Stimulated activated CD4-positive, alpha-beta T cell treated with anti-CD3 and anti-CD28 coated beads, Interleukin-1b, Interleukin-23, amount 100 ng/mL, for 1 hour (primary cell): ENCODE results near the gene SERPINE1.

ENCODE experiments used
- DNase-seq, 2 donors: peaks; one replicate each; pipeline ENCODE4 v3.0.0-alpha.2; 2020; ENCODE audit warnings: low read depth in 2 of 2

Gene SERPINE1

DNA sequence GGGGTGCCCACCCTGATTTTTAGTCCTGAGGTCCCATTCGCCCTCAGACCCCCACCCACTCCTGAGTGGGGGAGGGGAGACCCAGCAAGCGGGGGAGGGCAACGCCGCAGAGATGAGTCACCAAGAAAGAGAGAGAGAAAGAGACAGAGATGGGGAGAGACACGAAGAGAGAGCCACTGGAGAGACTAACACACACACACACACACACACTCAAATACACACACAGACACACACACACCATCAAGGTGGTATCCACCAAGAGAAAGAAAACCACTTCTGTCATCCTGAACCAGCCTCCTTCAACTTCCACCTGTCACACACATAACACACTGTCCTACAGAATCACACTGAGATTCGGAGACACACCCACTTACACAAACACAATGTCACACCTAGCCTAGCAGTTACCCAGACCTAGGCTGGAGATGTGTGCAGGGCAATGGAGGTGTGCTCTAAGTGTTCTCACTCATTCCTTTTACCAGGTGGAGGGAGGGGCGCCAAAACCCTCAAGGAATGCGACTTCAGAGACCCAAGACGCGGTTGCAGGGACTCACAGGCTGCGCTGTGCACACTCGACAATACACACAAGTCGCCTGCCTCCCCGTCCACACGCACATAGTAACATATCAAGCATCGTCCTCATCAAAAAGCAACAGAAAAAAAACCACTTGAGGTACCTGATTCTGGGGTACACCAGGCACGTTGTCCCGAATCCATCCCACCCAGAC lies 42.4 kb downstream of the SERPINE1 start:
- DNase-seq = no peak

DNA sequence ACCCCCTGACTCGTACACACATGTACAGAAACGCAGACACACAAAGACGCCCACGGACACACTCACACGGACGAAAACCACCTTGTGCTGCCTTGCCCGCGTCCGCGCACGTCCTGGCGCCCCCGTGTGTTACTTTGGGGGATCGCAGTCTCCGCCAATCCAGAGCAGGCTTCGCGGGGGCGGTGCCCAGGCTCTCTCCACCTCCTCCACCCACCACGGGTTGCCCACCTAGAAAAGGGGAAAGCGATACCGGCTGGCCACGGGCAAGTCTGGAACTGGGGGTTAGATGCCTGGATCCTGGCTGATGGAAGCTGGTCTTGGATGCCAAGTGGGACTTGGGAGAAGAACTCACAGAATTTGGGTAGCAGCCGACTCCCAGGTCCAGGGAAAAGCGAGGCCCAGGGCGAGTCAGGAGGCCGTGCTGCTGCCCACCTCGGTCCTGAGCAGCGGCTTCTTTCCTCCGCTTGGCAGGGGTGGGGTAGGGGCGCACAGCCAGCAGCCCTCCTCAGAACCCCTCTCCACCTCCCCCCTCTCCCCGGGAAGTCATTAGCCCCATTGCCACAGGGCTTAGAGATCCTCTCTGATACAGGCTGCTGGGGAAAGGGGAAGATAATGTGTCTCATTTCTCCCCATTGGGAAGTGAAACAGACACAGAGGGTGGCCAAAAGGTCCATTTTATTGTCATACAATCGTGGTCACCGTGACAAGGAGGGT lies 43.1 kb downstream of the SERPINE1 start:
- DNase-seq = peak; percentile 63 to 79

DNA sequence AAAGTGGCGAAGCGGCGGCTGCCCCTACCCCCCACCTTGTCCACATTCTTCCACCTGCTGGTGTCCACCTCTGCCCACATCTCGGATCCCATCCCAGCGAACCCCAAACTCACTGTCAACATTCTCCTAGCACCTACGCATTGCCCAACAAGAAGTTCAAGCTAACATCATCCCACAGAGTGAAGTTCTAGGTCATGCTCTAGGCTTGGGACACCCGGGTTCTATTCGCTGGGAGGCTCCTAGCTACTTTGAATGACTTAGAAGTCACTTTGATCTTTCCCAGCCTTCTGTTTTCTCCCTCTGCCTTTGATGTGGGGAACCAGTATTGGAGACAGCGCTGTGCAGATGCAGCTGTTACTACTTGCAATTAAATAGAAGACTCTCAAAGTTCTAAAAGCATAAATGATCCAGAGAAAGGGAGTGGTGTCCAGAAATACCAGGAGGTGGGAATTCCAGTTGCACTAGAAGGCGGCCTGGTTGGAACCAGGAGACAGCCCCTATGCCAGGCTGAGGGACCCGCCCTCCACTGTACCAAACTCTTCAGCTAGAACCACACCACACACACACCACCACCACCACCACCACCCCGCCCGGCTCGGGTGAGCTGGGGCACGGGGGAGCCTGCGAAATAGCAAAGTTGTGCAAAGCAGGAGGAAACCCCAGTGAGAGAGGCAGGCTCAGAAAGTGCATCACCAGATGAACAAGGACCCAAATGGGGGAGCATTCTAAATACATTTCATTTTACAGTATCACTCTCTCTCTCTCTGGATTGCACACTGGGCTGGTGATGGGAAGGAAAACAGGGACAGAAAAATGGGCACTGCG lies 43.9 kb downstream of the SERPINE1 start:
- no peak for DNase-seq

DNA sequence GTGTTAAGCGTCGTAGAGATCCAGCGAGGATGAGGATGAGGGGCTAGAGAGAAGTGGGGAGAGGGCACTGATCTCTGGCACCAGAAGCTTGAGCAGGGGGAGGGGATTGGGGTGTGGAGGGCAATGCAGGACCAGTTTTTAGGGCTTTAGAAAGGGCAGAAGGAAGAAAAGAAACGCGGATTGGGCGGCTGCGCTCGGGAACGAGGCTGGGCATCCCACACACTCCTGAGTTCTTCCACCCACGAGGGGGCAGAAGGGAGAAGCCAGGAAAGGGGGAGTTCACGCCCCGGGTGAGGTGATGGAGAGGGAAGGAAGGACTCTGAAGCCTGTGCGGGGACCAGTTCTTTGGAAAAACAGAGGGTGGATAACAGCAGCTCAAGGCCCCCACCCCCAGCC lies 44.5 kb downstream of the SERPINE1 start:
- no peak for DNase-seq

DNA sequence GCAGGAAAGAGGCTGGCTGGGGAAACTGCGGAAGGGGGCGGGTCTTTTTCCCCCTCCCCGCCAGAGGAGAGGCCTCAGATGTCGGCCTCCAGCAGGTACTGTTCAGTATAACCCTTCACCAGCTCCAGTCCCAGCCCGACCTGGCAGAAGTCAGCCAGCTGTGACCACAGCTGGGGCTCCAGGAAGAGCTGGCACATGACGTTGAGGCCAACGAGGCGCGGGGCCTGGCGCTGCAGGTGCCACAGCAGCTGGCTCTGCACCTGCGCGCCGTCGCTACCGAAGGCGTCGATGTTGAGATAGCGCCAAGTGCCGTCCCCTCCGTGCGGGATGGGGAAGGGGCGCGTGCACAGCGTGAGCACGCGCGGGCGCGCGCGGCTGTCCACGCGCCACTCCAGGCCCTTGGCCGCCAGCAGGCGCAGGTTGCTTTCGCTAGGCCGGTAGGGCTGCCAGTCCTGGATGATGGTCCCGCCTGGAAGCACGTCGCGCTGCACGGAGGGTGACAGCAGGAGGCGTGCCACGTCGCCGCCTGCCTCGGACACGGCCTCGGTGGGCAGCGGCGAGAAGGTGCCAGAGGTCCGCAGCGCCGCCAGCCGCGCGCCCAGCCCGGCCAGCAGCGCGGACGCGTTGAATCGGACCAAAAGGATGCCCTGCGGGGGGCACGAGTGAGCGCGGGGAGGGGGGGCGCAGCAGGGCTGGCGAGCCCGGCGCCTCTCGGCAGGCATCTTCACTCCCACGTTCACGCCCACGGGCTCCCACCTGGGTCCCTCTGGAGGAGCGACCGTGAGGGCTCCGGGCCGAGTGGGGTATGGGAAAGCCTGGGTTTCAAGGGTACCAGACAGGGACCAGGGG lies 45.3 kb downstream of the SERPINE1 start:
- no peak for DNase-seq

DNA sequence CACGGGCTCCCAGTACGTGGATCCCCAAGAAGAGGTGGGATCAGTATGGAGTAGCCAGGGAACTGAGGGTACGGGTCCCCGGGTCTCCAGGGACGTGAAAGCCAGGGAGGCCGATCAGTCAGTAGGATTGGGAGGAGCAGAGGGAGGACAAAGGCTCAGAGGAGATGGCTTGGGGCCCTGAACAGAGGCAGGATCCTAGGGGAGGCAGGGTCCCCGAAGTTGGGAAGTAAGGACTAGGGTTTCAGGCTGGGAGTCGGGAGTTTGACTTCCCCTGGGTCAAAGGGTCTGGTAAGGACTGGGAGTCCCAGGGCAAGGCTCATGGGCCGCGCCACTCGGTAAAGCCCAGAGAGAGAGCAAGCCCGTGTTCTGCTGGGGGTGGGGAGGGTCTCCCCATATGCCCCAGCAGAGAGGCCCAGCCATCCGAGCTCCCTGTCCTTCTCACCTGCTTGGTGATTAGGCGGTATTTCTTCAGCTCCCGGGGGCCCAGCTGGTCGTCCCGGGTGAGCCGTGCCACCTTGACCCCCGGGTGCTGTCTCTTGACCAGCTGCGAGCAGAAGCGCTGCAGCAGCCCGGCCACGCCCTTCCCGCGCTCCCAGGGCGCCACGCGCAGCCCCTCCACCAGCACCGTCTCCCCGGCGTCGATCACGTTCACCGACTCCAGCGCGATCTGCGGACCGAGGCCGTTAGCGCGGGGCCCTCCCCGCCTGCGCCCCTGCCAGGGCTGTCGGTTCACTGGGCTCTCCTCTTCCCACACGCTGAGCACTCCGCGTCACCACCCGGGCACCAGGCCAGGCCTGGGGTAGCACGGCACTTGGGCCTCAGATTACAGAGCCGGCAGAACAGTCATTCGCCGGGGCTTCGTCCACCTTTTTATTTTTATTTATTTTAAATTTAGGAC lies 46.2 kb downstream of the SERPINE1 start:
- DNase-seq = no peak

DNA sequence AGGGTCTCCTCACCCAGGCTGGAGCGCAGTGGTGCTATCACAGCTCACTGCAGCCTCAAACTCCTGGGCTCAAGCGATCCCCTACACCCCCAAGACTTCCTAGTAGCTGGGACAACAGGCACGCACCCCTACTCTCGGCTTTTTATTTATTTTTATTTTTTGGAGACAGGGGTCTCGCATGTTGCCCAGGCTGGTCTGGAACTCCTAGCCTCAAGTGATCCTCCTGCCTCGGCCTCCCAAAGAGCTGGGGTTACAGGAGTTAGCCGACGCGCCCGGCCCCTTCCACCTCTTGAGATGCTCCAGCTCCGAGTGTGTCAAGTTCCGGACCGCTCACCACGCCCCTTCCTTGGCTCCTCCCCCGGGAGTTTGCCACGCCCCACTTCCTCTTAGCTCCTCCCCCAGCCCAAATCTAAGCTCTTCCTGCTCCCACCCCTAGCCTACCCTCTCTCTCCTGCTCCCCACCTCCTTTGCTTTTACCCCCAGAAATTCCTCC lies 46.9 kb downstream of the SERPINE1 start:
- DNase-seq = peak in 1 of 2 donors; percentile 47

DNA sequence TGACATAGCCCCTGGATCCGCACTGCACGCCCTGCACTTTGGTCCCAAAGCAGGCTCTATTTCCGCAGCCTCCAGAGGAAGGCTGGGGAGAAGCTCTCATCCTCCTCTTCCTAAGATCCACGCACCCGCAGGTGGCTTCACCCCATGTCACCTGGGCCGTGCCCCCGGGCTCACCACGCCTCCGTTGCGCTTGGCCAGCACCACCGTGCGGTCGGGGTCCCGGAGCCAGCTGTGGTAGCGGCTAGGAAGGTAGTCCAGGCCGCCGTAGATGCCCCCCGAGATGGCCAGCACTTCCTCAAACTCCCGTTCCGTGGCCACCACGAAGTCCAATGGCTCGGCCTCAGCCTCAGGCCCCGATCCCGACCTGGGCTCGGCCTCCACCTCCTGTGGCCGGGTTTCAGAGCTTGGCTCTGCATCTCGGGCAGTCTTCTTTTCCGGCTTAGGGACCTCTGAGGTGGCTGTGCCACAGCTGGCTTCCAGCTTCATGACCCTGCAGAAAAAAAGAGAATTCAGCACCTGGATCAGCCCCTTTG lies 47.5 kb downstream of the SERPINE1 start:
- DNase-seq = no peak

DNA sequence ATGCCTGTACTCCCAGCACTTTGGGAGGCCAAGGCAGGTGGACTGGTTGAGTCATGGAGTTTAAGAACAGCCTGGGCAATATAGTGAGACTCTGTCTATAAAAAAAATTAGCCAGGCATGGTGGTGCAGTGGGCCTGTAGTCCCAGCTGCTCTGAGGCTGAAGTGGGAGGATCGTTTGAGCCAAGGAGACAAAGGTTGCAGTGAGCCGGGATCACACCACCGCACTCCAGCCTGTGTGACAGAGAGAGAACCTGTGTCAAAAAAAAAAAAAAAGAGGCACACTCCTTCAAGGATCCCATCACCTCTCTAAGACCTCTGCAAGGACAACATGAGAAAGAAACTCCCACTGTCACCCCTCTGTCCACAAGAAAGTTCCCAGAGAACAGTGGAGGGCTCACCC lies 48.8 kb downstream of the SERPINE1 start:
- DNase-seq = no peak

GRCh38 chr7:101177644-101178043 lies 50.7 kb downstream of the SERPINE1 start:
- DNase-seq = no peak

DNA sequence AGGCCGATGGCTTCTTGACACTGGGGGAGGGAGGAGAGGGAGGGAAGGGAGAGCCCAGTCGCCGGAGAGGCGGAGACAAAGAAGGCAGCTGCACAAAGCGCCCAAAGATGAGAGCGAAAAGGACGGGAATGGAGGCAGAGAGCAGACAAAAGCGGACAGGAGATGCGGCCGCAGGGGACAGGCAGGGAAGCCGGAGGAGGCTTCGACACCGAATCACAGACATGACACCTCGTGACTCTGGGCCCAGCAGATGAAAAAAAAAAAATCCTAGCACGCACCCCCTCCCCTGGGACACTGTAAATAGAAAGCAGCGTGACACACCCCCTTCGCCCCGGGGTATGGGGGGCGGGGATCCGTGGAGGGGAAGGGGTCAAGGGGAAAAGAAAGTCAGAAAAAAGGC lies 52.2 kb downstream of the SERPINE1 start:
- DNase-seq = no peak

DNA sequence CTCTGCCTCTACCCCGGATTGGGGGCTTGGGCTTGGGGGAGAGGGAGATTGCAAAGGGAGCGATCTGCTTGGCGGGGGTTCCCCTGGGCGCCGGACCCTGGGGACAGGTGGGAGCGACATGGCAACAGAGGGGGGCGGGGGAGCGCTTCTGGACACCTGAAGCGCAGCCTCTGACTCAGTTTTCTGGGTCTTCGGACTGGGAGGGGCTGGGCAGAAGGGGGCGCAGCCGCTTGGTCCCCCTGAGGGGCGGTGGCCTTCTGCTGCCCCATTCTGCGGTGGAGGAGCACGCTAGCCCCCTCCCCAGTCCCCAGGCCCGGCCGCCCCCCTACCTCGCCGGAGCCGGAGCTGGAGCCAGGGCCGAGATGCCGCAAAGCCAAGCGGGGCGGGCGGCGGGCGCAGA lies 52.8 kb downstream of the SERPINE1 start:
- DNase-seq = no peak

DNA sequence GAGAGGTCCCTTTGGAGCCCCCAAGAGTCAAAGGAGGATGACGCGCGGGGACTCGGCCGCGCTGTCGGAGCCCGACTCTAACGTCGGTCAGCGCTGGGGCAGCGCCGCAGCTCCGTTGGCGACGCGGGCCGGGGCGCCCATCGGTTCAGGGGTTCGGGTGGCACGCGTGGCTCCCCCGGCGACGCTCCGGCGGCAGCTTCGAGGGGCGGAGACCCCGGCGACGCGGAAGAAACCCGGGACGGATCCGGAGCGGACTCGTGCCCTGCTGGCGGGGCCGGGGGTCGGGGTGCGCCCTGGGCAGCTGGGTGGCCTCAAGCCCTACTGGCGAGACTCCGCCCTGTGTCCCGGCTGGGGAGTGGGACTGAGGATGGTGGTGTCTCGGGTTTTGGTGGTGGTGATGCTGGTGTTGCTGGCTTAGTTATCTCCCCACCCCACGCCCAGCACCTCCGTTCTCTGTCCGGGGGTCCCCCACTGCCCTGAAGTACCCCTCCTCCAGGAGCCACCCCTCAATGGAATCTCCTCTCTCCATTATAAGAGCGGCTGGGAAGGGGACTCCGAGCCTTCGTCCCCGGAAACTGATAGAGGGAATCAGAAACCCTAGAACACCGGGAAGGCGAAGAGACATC lies 53.3 kb downstream of the SERPINE1 start, which contains the start of gene NAT16:
NAT16 (minus strand) TSS at position 164 of the 626 bp plus-strand sequence. CDS start 5,486 bp downstream, outside the sequence.
- no peak for DNase-seq

GRCh38 chr7:101185258-101185839 lies 58.4 kb downstream of the SERPINE1 start:
- no peak for DNase-seq

GRCh38 chr7:101186194-101186593 lies 59.3 kb downstream of the SERPINE1 start:
- DNase-seq = no peak

GRCh38 chr7:101186844-101187428 lies 60.0 kb downstream of the SERPINE1 start:
- DNase-seq = no peak
